Activated gamma-delta T cell treated with Interleukin-2 at 50 U/mL for 16 hours (primary cell): ENCODE data around the gene NPW.
A peak's percentile ranks its signal among the peaks of the same experiment; 100 is the strongest.

Source experiments
- DNase-seq: peaks from one replicate; pipeline ENCODE4 v3.0.0-alpha.2; 2020

NPW gene

DNA sequence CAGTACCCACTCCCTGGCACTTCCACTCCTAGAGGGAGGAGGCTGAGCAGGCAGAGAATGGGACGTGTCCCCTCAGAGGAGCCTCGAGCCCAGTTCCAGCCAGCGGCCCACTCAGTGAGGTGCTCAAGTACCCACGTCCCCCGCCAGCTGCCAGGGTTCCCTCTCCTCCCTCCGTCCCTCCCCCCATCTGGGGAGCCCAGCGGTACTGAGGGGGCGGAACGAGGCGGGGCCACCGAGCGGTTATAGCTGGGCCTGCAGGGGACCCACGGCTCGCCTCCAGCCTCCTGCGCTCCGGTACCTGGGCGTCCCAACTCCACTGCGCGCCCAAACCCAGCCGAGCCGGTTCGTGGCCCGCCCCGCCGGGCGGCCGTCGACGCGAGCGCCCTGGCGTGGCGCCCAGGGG lies at the start of gene NPW:
Gene NPW, plus strand, starts transcription at position 268 of the 403 bp plus-strand sequence.
- DNase-seq = no peak

- peak; percentile 97 for DNase-seq
These were observed 47.6 kb upstream of the NPW start, which contains the start of gene TBL3 for GRCh38 chr16:1971796-1972489. Gene TBL3, plus strand, starts transcription at chr16:1972053. Its CDS starts 112 bp downstream, at chr16:1972165.

- DNase-seq = no peak
These were observed 47.1 kb upstream of the NPW start for GRCh38 chr16:1972490-1972877.

DNA sequence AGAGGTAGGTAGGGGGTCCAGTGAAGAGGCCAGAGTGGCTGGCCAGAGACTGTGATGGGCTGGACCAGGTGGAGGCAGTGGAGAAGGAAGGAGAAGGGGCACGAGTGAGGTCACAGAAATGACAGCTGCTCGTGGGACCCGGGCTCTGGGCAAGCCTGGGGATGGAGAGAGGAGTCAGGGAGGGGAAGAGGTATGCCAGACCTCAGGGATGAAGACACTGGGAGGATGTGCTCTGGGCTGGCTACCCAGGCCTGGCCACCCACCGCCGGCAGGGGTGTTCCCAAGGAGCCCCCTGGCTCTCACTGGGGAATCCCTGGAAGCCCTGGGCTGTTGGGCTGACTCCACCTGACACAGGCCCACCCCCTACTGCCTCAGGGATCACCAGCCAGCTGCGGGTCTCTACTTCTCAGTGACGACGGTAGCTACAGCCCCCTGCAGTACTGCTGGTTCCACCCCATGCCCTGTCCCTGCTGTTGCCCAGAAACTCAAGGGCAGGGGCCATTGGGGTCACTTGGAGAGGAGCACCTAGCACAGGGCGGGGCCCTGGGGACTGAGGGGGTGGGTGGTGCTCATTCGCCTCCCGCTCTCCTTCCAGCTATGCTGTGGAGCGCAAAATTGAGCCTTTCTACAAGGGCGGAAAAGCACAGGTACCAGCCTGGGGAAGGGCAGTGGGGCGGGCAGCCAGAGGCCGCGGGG lies 46.0 kb upstream of the NPW start:
- no peak for DNase-seq

DNA sequence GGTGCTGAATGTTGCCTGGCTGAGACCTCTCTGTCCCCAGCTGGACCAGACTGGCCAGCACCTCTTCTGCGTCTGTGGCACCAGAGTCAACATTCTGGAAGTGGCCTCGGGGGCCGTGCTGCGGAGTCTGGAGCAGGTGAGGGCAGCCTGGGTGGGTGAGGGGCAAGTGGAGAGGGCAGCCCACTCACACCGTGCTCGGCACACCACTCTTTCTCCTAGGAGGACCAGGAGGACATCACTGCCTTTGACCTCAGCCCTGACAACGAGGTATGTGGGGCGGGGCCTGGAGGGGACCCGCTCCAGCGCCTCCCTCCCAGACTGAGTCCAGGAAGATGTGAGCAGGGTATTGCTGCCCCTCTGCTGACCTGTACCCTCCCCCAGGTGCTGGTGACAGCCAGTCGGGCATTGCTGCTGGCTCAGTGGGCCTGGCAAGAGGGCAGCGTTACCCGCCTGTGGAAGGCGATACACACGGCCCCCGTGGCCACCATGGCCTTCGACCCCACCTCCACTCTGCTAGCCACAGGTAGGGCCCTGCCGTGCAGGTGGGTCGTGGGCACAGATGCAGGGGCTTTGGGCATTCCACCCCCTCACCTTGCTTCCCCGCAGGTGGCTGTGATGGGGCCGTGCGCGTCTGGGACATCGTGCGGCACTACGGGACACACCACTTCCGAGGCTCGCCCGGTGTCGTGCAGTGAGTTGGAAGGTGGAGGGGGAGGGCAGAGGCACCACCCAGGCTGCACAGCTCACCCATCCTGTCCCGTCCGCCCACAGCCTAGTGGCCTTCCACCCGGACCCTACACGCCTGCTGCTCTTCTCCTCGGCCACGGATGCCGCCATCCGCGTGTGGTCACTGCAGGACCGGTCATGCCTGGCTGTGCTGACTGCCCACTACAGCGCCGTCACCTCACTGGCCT lies 45.2 kb upstream of the NPW start:
- no peak for DNase-seq

GRCh38 chr16:1975432-1976215 lies 44.0 kb upstream of the NPW start:
- no peak for DNase-seq

DNA sequence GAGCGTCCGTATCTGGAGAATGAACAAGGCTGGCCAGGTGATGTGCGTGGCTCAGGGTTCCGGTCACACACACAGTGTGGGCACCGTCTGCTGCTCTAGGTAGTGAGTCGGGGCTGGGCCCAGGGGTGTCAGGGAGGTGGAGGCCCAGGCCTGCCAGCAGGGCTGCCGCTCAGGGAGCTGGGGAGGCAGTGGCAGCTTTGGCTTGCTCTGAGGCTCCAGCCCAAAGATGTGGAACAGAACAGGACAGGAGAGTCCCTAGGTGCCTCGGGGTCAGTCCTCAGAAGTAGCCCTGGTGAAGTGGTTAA lies 43.4 kb upstream of the NPW start:
- DNase-seq = no peak

DNA sequence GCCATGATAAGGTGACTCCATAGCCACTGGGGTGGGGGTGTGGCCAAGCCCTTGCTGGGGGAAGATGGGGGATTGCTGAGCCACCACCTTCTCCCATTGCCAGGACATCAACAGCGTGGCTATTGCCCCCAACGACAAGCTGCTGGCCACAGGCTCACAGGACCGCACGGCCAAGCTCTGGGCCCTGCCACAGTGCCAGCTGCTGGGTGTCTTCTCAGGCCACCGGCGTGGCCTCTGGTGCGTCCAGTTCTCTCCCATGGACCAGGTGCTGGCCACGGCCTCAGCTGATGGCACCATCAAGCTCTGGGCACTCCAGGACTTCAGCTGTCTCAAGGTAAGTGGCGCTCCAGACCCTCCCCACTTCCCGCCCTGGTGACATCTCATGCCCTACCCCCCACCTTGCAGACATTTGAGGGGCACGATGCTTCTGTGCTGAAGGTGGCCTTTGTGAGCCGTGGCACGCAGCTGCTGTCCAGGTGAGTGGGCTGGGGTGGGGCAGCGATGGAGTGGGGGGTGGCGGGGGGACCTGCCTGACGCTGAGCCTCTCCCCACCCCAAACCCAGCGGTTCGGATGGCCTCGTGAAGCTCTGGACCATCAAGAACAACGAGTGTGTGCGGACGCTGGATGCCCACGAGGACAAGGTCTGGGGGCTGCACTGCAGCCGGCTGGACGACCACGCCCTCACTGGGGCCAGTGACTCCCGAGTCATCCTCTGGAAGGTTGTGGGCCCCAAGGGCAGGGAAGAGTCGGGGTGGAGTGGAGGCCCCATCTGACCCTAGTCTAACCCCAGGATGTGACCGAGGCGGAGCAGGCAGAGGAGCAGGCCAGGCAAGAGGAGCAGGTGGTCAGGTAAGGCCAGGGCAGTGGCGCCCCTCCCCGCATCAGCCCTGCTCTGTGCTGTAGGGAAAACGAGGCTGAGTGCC lies 42.4 kb upstream of the NPW start:
- no peak for DNase-seq

- no peak for DNase-seq
These were observed 41.7 kb upstream of the NPW start for GRCh38 chr16:1977875-1978268.

GRCh38 chr16:1978476-1979120 lies 41.0 kb upstream of the NPW start:
- DNase-seq = no peak

- no peak for DNase-seq
These were observed 40.1 kb upstream of the NPW start for GRCh38 chr16:1979271-1980029.

DNA sequence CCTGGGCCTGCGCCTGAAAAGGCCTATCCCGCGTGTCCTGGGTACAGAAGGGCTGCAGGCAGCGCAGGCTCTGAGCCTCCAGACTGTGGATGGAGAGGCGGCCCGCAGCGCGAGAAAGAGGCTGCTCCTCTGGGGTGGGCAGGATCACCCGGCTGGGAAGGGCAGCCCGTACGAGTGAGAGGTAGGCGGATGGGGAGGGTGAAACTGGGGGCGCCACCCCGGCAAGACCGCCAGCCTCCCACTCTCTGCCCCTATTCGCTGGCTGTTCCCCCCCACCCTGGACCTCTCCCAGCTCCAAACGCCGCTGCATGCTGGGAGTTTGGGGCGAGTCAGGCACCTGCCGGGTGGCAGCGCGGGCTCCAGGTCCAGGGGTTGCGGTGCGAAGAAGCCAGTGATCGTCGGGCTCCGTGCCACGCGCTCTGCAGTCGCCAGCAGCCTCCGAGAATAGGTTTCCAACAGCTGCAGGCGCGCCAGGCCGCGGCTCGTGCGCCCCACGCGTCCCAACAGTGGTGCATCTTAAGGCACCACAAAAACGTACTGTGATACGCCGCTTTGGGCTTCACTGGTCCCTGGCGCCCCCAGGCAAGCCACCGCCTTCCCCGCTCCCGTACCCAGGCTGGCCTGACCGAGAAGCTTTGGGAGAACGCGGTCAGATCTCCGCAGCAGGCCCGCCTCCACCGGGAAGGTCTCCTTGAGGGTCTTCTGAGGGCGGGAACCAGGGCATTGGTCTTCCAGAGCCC lies 39.4 kb upstream of the NPW start:
- DNase-seq = no peak

DNA sequence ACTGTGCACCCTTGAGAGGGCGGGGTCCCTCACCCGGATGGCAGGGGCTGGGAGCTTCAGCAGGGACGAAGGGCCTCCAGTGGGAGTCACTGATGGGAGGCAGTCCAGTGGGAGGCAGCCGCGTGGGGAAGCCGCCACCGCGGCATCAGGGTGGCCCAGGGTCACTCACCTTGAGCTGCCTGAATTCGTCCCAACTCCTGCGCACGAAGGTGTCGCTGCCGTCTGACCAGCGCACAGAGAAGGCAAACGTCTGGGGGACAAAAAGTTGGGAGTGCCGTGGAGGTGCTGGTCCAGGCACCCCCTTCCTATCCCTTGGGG lies 38.9 kb upstream of the NPW start:
- DNase-seq = no peak

- no peak for DNase-seq
These were observed 38.2 kb upstream of the NPW start, which contains the start of gene NOXO1 for GRCh38 chr16:1981398-1981836. Gene NOXO1, minus strand, starts transcription at chr16:1981469. Its CDS starts 290 bp downstream, at chr16:1981179.

DNA sequence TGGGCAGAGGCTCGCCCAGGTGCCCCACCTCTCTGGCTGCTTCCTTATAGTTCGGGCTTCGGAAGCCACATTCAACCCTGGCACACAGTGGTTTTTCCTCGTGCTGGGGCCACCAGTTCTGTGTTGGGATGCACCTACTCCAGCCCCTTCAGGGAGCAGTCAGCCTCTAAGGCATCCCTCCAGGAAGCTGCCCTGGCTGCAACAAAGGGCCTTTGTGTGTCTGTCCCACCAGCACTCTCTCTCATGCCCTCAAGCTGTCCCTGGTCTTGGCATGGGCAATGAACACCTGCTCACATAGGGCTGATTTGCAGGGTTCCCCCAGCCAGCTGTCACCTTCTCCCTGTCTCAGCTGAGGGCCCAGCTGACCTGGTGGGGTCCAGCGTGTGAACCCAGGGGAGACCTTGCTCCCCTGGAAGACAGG lies 37.6 kb upstream of the NPW start:
- no peak for DNase-seq

DNA sequence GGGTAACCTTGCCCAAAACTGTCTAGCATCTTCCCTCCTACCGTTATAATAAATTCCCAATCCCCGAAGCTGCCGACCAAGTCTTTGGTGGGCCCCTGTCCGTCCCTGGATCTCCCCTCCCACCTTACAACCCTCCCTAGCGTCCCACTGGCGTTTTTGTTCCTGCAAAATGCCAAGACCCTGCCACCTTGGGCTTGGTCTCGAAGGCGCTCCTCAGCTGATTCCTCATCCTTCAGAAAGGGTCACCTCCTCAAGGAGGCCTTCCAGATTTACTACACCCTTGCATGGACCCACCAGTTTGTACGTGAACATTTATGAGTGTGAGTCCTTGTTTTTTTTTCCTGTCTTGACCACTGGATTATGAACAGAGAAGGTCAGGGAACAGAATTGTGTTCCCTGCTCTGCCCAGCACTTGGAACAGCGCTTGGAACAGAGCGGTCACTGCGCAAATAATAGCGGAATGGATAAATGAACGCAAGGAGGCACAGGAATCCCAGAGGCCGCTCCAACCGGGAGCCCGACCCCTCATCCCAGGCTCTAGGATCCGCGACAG lies 36.5 kb upstream of the NPW start:
- no peak for DNase-seq

DNA sequence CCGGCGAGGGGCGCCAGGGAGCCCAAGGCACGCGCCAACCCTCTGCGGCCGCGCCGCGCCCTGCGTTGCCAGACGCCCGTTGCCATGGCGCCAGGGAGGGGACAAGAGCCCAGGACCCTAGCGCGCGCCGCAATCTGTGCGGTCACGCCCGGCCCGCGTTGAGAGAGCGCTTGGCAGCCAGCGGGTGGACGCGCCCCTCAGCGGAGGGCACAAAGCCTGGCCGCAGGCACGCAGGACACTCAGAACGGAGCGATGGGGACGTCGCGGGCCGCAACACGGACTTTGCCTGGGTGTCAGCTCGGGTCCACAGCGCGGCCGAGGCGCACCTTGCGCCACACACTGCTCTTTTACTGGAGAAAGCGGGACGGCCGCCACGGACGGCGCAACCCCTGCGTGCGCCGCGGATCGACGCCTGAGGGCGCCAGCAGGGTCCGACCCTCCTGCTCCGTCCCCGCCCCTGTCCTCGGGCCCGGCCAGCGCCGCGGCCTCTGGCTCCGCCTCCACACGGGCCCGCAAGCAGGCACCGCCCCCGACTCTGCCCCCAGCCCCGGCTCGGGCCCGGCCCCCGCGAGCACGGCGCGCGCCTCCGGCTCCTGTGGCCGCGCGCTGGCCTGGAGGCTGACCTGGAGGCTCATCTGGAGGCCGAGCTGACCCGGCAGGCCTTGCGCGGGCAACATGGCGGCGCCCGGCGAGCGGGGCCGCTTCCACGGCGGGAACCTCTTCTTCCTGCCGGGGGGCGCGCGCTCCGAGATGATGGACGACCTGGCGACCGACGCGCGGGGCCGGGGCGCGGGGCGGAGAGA lies 35.8 kb upstream of the NPW start, which contains the start of gene GFER:
Gene GFER, plus strand, starts transcription at position 650 of the 803 bp plus-strand sequence. Its CDS starts 26 bp downstream, at position 676.
- peak; percentile 49 for DNase-seq
